Measurements from ENCODE around the gene KCNK4. TPM values are rescaled to one million over a fixed set of nuclear protein-coding genes. Genes with fewer than 3 reads are reported as not detected.

Gene KCNK4
- total RNA-seq, 1 experiment from 2014 or later, result 0.07 TPM

DNA sequence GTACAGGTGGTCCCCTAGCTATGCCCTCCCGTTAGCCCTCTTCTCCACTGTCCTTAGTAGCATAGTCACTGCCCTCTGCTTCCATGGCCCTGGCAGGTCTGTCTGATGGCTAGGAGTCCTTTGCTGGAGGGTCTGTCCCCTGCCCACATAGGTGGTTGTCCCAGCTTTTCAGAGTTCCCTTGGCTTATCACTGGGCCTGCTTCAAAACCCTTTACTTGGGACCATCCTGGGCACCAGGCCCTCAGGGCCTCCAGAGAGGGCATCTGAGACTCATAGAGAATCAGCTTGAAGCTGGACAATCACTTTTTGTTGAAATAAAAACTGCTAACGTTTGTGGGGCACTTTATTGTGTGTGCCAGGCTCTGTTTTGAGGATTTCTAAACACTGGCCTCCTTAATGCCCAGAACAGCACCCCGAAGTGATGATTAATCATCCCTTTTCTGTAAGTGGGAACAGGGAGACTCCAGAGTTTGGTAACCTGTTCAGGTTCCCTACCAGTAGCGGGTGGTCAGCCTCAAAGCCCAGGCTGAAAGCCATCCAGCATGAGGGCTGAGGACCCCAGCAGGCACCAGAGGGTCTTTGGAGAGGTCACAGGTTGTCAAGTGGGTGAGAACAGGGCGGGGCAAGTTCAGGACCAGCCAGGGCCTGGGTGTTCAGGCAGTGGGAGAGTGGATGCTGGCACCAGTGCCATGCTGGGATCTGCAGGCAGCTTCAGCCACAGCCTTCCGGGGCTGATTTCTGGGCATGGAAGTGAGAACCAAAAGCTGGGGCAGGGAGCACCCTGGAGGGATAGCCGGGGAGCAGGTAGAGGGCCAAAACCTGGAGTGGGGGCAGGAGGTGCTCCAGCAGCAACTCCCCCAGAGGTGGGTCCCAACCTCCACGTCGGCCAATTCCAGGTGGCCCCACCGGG is 495 bp upstream of the KCNK4 start:
- DNase-seq (ENCODE audit: low spot score), result no peak

- no peak for DNase-seq (ENCODE audit: low spot score)
Measured at GRCh38 chr11:64291752-64292459, 804 bp downstream of the KCNK4 start.

GRCh38 chr11:64292460-64293254 is 1.6 kb downstream of the KCNK4 start:
- no peak for DNase-seq (ENCODE audit: low spot score)

- DNase-seq (ENCODE audit: low spot score), result no peak
Measured at GRCh38 chr11:64294774-64295173, 3.7 kb downstream of the KCNK4 start.

DNA sequence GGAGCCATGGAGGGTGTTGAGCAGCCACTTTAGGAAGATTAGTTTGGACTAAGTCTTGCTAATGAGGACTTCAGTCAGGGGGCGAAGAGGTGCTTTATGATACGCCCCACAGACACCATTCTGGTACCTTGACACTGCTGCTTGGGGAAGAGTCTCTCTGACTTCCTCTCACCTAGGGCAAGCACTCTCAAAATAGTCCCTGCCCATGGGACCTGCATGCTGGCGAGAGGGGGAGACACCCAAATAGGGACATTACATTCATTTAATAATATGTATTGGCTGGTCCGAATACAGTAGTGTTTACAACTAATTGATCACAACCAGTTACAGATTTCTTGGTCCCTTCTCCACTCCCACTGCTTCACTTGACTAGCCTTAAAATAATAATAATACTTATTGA is 4.7 kb downstream of the KCNK4 start:
- DNase-seq (ENCODE audit: low spot score), result no peak

DNA sequence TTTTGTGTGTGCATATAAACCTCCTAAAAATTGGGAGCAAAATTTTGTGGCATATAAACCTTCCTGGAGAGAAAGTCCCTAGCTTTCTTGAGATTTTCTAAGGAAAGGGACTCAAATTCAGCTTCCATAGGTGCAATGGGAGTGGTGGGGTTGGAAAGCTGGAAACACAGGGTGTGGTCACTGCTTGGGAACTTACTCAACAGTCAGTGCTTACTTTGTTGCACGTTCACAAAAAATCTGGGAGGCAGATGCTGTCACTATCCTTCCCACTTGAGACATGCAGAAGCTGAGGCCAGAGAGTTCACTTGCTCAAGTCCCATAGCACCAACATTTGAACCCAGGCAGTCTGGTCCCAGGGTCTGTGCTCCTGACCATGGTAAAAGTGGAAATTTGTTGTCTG is 5.1 kb downstream of the KCNK4 start:
- DNase-seq (ENCODE audit: low spot score), result no peak

GRCh38 chr11:64296830-64297698 is 6.0 kb downstream of the KCNK4 start:
- no peak for DNase-seq (ENCODE audit: low spot score)

DNA sequence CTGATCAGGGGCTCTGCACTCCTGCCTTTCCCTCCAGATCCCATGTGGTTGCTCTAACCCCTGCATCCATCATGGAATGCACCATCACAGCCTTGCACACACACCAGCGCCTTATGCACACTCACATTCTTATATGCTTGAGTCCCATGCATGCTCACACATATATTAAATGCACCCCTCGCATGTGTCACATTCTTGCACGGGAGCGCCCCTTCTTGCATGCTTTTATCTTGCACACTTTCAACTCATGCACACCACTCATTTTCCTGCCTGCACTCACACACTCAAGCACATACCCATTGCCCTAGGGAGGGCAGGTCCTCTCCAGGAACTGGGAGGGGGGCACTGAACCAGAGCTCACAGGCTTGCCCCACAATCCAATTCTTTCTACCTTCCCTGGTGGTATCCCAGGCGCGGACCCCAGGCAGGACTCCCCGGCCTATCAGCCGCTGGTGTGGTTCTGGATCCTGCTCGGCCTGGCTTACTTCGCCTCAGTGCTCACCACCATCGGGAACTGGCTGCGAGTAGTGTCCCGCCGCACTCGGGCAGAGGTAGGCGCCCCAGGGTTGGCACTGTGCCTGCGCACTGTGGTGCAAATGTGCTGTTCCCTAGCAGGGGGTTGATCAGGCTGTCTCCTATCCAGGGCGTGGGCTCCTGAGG is 6.7 kb downstream of the KCNK4 start:
- DNase-seq (ENCODE audit: low spot score), result no peak

GRCh38 chr11:64298966-64299846 is 8.1 kb downstream of the KCNK4 start:
- no peak for DNase-seq (ENCODE audit: low spot score)

GRCh38 chr11:64299847-64300648 is 8.9 kb downstream of the KCNK4 start, which contains the start of gene CATSPERZ:
Gene CATSPERZ, plus strand, starts transcription at chr11:64300358. Its CDS starts 53 bp downstream, at chr11:64300411.
- no peak for DNase-seq (ENCODE audit: low spot score)

- no peak for DNase-seq (ENCODE audit: low spot score)
Measured at GRCh38 chr11:64303109-64304031, 12.3 kb downstream of the KCNK4 start.

- DNase-seq (ENCODE audit: low spot score), result no peak
Measured at GRCh38 chr11:64304032-64304315, 12.9 kb downstream of the KCNK4 start.

DNA sequence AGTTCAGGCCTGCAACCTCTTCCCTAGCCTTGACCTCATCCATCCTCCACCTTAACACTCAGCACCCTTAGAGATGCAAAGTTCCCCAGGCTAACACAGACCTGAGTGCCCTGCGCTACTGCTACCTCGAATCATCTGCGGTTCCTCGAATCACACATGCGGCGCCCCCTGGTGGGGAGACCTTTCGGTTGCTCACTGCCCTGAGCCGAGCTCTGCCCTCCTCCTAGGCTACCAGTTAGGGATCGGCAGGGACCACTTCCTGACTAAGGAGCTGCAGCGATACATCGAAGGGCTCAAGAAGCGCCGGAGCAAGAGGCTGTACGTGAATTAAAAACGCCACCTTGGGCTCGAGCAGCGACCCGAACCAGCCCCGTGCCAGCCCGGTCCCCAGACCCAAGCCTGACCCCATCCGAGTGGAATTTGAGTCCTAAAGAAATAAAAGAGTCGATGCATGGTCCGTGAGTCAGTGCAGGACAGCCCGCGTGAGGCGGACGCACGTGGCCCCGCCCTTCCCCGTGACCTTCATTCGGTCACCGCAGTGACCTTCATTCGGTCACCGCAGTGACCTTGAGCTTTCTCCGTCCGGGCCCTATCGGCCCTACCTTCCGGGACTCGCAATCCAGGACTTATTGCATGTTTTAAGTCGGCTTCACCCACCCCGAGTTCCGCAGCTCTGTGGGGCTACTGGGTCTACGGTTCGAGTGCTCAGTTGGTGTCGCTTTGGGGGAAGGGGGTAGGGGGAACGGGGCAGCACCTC is 13.4 kb downstream of the KCNK4 start:
- DNase-seq (ENCODE audit: low spot score), result peak; percentile 91

- peak; percentile 96 for DNase-seq (ENCODE audit: low spot score)
Measured at GRCh38 chr11:64305075-64305690, 14.1 kb downstream of the KCNK4 start, which contains the start of gene ESRRA. Gene ESRRA, plus strand, starts transcription at chr11:64305524. Its CDS starts 1,656 bp downstream, at chr11:64307180.

GRCh38 chr11:64305691-64306562 is 14.8 kb downstream of the KCNK4 start:
- DNase-seq (ENCODE audit: low spot score), result no peak

DNA sequence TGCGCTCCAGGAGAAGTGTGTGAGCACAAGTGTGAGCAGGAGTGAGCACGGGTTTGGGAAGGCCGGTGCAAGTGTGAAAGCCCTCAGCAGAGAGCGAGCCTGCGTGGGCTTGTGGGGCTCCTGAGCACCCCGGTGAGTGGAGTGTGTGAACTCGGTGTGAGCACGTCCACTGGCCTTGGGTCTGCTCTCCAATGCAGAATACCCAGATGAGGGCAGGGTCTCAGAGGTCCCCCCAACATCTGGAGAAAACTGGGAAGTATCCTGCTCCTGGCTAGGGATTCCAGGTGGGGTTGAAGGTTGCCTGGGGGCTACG is 15.4 kb downstream of the KCNK4 start:
- DNase-seq (ENCODE audit: low spot score), result no peak
